ENCODE measurements around the gene ZNF275. TPM values are rescaled to one million over a fixed set of nuclear protein-coding genes. Genes with fewer than 3 reads are reported as not detected.

ZNF275 gene
- total RNA-seq, 1 experiment from 2014 or later = 13.4 TPM

- no peak overlapping the region for H3K27ac ChIP-seq
- no peaks in the 10 kb centered on the region for H3K9me3 ChIP-seq (replicated peaks)
- no peaks in the 10 kb centered on the region for H3K36me3 ChIP-seq
- peak; percentile 24 to 51 for DNase-seq
- H3K27me3 ChIP-seq = no peaks in the 10 kb centered on the region
- no peak overlapping the region for H3K4me3 ChIP-seq
- no peaks in the 10 kb centered on the region for H3K4me1 ChIP-seq
Measured at GRCh38 chrX:153400146-153401132, 66.5 kb downstream of the ZNF275 start.

- Histone ChIP-seq H3K27ac (no peak within 1 kb of the TSS), H3K36me3 (no peaks in the 10 kb centered on the region), H3K9me3 (replicated peaks) (no peaks in the 10 kb centered on the region), H3K4me3 (no peak within 1 kb of the TSS), H3K4me1 (no peaks in the 10 kb centered on the region), H3K27me3 (no peaks in the 10 kb centered on the region)
- DNase-seq = no peak
Measured at GRCh38 chrX:153401133-153401764, 67.3 kb downstream of the ZNF275 start, which contains the start of gene PNMA6E. PNMA6E (minus strand) TSS chrX:153401350; CDS start chrX:153398849, 2,501 bp downstream.

Other genes with a start within 250 kb of the ZNF275 start
- not detected in 2 replicates for gene MAGEA1, start 154.9 kb upstream of the ZNF275 start, total RNA-seq (2014; rRNA removed; shearing (Covaris generic))
- not detected in 2 replicates for gene PNMA6F, start 12.4 kb upstream of the ZNF275 start, total RNA-seq (2014; rRNA removed; shearing (Covaris generic))
- gene PNMA6E, start 67.2 kb downstream of the ZNF275 start, total RNA-seq (2014; rRNA removed; shearing (Covaris generic)) = not detected in 2 replicates
- not detected in 2 replicates for gene ZFP92, start 77.3 kb downstream of the ZNF275 start, total RNA-seq (2014; rRNA removed; shearing (Covaris generic))
- gene TREX2, start 111.9 kb downstream of the ZNF275 start, total RNA-seq (2014; rRNA removed; shearing (Covaris generic)) = 0.10 and 0.67 TPM in 2 replicates
- 29.6 and 29.8 TPM in 2 replicates for gene HAUS7, start 136.4 kb downstream of the ZNF275 start, total RNA-seq (2014; rRNA removed; shearing (Covaris generic))
- gene BGN, start 160.8 kb downstream of the ZNF275 start, total RNA-seq (2014; rRNA removed; shearing (Covaris generic)) = 0.15 and 0.16 TPM in 2 replicates
- gene ATP2B3, start 183.5 kb downstream of the ZNF275 start, total RNA-seq (2014; rRNA removed; shearing (Covaris generic)) = 0.05 and 0.06 TPM in 2 replicates